ENCODE measurements around the gene DGKD.
A peak's percentile ranks its signal among the peaks of the same experiment; 100 is the strongest.

DGKD gene

DNA sequence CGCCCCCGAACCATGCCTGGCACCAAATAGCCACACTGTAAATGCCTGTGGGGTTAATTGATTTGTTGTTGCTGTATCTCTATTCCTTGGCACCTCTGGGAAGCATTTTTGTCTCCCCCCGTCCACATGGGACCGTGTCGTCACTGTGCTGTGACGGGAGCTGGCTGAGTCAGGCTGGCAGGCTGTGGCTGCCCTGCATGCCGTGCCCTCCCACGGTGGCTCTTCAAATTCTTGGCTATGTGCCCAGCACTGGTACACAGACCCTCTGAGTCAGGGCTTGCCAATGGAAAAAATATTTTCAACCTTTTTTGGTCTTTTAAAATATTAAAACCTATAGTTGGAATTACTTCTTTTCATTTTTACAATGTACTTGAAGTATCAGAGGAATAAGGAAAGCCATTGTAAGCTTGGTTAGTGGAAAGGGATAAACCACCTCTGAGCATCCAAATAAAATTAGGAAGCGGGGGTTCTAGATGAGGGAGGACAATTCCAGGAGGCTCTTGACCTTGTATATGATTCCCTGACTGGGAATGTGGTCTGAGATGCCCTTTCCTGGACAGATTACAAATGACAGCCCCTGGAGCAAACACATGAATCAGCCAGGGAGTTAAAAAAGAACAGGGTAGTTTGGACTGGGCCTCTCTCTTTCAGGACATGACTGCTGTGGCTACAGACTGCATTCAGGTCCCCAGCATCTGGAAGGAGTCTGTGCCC, 59.4 kb downstream of the DGKD start:
- H3K4me3 ChIP-seq (ENCODE audit: low read length) = no peak overlapping the region
- no peak for TF ChIP-seq ZNF274 (IDR thresholded peaks at IDR 0.05; ENCODE audit: low read depth, low read length)

DNA sequence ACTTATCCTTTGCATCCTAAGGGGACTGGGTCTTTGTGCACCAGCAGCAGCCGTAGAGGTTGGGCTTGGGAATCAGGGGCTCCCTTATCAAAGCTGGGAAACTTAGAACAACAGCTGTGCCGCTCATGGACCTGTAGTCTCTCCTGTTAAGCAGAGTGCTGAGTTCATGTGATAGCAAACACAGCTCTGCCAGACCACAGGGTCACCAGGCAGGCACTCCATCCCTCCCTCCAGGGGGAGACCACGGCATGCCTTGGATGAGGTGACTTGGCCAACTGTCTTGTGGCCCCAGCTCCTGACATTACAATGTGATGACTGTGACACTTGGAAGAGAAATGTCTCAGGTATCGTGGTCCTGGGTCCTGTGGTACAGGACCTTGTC, 60.0 kb downstream of the DGKD start:
- H3K4me3 ChIP-seq (ENCODE audit: low read length) = no peak overlapping the region
- no peak for TF ChIP-seq ZNF274 (IDR thresholded peaks at IDR 0.05; ENCODE audit: low read depth, low read length)

DNA sequence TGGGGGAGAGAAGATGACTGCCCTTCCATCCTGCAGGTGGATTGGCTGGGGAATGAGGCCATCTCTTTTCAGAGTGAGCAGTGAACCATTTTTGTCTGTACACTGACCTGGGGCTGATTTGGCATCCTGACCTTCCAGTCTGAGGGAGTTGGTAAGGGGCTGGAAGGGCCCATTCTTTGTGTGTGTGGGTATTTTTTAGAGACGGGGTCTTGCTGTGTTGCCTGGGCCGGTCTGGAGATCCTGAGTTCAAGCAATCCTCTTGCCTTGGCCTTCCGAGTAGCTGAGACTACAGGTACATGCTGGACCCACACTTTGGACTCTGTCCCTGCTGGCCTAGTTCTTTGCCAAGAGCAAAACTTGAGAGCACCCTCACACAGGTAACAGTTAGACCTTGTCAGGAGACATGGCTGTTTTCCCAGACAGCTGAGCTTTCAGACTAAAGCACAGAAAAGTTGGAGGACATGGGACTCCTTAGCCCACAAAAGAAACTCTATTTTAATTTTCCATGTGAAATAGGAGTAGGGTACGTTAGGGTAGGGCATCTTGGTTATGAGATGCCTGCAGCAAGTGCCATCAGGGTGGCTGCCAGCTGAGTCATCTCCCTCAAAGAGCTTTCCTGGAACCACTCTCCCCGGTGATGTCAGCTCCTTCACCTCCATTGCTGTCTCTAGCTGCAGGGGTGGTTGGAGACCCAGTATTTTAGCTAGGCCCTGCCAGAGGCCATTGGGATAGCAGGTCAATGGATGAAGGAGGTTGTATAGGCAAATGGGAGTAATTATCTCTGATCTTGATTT, 60.7 kb downstream of the DGKD start:
- no peak for TF ChIP-seq ZNF274 (IDR thresholded peaks at IDR 0.05; ENCODE audit: low read depth, low read length)

DNA sequence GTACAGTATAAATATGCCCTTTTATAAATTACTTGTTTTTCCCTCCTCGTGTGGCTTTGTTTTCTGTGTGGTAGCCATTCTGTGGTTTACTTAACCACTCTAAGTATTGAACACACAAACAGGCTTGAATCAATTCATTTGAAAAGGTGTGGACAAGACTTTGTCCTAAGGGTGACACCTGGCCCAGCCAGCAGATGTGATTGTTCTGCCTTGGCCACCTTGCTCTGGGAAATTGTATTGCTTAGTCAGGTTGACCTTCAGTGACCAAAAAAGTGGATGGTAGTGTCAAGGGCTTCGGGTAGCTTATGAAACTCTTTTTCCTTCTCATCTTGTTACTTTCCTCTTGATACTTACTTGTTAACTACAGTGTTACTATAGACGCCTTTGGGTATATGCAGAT, 61.9 kb downstream of the DGKD start:
- H3K4me3 ChIP-seq (ENCODE audit: low read length) = no peak overlapping the region
- TF ChIP-seq ZNF274 (IDR thresholded peaks at IDR 0.05; ENCODE audit: low read depth, low read length) = no peak

More for the DNA sequence above, 60.7 kb downstream of the DGKD start:
- H3K4me3 ChIP-seq (ENCODE audit: low read length) = no peak overlapping the region

DNA sequence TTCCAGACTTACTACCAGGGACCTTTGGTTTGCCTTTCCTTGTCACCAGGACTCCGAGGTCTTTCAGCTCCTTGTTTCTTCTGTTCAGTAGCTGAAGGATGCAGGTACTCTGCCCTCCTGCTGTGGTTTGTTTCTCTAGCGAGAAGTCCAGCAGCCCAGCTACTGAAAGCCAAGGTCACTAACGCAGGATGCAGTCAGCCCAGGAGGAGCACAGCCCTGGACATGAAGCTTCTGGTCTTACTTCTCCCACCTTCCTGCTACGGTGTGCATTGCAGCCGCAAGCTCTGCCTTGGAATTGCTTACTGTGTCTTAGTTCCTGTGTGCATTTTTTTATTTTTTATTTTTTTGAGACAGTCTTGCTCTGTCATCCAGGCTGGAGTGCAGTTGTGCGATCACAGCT, 62.4 kb downstream of the DGKD start:
- no peak overlapping the region for H3K4me3 ChIP-seq (ENCODE audit: low read length)
- TF ChIP-seq ZNF274 (IDR thresholded peaks at IDR 0.05; ENCODE audit: low read depth, low read length) = no peak

DNA sequence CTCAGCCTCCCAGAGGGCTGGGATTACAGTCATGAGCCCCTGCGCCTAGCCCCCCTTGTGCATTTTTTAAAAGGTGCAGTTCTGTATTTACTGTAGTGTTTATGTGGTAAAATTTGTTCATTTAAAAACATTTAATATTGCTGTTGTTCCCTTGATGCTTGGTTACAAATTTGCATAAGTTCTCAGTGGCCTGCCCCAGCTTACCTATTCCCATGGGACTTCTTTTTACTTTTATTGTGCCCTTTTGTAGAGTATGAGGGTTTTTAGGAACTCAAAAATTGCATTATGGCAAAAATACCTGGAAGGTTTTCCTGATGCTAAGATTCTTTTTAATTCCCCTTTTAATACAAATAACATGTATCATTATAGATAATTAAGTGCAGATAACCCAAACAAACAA, 63.0 kb downstream of the DGKD start:
- TF ChIP-seq ZNF274 (IDR thresholded peaks at IDR 0.05; ENCODE audit: low read depth, low read length) = no peak

DNA sequence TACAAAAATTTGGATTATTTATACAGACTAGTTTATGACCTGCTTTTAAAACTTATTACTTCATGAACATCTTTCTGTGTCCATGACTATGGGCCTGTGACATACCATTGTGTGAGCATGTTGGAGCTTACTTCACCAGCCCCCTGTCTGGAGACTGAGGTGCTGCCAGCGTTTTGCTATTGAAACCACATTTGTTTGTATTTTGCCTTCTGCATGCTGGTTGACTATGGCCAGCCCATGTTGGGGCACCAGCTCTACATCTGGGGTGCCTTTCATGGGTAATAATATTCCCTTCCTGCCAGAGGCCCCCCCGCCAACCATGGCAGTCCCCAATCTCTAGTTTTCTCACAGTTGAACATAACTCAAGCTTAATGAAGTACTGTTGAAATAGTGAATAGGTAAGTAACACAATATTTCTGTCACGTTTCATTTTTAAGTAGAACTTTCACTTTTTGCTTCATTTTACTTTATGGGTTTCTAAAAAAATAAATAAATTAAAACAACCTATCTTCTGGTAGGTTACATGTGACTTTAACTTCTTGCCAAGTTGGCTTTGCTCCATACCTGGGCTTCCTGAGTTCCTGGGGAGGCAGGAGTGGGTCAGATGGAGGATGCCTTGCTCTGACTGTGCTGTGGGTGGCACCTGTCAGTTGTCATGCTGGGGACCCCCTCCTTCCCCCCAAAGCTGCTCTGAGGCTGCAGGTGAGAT, 63.9 kb downstream of the DGKD start:
- no peak for TF ChIP-seq ZNF274 (IDR thresholded peaks at IDR 0.05; ENCODE audit: low read depth, low read length)
- peak overlapping the region; percentile 50; the same call in 1 of the 2 replicates for H3K4me3 ChIP-seq (ENCODE audit: low read length)

More for the DNA sequence above, 63.0 kb downstream of the DGKD start:
- no peak overlapping the region for H3K4me3 ChIP-seq (ENCODE audit: low read length)

DNA sequence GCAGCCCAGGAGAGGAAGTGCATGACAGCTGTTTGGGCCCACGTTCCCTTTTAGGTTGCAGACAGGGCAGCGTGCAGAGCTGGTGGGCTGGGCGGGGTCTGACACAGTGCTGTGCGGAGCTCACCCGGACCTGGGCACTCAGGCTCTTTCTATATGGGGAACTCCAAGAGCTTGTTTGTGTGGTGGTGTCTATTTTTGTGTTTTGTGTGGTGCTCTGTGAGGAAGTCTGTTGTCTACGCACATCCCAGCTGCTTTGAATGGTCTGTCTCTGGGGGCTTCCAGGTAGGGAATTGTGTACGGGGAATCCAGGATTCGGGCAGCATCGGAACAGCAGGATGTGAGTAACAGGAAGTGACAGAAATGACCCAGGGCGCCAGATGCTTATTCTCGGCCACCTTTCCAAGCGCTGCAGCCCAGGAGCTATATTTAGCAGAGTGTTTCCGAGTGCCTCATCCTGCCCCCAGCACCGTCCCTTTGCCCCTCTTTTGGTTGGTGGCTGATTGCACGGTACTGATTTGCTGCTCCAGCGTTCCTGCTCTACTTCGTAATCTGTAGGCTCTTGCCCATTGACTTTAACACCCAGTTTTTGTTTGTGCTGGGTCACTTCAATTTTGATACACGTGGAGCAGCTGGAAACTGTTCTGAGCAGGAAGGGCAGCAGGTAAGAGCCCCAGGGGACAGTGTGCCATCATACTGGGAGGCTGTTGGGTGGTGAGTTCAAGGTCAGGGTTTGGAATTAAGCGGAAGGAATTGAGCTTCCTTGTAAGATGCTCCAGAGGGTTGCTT, 64.7 kb downstream of the DGKD start:
- peak overlapping the region; percentile 50; the same call in 1 of the 2 replicates for H3K4me3 ChIP-seq (ENCODE audit: low read length)
- TF ChIP-seq ZNF274 (IDR thresholded peaks at IDR 0.05; ENCODE audit: low read depth, low read length) = no peak

DNA sequence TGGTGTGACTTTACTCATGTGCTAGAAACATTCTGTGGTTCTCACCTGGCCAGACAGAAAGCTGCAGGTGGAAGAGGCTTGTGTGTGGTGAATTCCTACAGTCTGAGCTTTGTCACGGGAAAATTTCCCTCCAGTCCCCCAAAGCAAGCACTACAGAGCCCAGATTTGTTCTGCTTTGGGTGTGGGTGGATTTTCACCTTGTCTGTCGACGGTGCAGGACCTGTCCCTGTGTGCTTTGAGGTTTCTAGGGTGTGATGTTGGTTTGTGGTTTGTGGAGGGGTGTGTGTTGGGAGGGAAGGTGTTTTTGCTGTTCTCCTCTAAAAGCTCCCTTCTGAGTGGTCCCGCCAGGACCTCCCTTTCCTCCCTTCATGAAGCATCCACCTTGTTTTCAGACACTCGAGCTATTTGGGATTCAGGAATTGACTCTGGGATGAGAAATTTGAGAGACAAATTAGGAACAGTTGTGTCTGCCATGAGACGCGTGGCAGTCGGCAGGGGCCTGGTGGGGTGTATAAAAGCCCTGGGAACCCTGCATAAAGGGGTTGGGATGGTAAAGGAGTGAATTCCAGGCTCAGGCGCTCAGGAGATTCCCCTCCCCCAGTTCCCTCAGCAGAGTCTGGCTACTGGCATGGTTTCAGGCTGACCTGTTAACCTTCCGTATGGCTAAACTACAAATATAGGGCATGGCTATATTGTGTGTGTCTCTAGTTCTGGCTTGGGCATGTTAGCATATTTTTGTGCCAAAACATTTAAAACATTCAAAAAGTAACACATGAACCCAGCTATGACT, 65.5 kb downstream of the DGKD start:
- peak overlapping the region; percentile 50; the same call in 1 of the 2 replicates for H3K4me3 ChIP-seq (ENCODE audit: low read length)
- no peak for TF ChIP-seq ZNF274 (IDR thresholded peaks at IDR 0.05; ENCODE audit: low read depth, low read length)

DNA sequence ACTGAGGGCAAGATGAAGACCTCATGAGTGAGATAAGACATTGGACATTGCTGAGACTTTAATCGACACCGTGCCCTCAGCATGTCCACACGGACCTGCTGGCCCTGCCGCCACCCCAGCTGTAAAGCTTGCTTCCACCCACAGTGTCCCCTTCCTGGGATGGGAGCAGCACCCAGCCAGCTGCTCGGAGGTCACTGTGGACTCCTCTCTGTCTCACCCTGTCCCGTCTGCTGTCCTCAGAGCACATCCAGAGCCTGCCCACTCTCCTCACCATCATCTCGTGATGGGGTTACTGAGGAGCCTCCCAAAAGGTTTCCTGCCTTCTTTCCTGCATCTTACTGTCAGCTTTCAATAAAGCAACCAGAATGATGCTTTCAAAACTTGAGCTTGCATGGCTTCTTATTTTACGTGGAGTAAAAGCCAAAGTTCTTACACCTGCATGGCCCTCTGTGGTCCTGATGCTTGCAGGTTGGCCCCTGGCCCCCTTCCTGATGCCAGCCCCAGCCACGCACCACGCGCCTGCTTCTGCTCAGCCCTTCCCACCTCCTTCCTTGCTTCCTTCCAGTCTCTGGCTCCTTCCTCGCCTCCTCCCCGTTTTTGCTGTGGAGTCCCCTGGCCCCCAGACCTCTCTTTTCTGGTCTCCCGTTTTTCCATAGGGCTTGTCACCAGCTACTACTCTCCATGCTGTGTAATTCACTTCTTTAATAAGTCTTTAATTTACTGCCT, 67.0 kb downstream of the DGKD start:
- TF ChIP-seq ZNF274 (IDR thresholded peaks at IDR 0.05; ENCODE audit: low read depth, low read length) = no peak
- H3K4me3 ChIP-seq (ENCODE audit: low read length) = no peak overlapping the region

DNA sequence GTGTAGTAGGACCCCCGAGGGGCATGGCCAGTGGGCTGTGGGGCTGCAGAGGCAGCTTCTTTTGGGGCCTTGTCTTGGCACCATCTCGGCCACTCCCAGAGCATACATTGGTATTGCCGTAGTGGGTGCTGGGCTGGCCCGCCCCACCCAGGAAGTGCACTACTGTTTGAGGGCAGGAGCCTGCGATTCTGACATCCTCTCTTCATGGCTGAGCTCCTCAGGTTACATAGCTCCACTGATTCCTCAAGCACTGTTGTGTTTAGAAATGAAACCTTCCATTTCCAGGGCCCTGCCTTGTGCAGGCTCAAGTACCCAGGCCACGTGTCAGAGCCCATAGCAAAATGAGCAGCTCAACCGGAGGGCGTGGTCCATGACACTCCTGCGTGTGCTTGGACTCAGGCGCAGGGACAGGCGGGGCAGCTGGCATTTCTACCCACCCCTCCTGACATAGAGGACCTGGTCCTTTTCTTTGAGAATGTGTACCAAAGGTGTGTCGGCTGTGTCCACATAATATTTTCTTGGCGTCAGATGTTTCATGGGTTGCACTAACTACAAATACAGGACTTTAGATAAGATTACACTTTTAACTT, 67.9 kb downstream of the DGKD start:
- no peak overlapping the region; the same call in 1 of the 2 replicates for H3K4me3 ChIP-seq (ENCODE audit: low read length)
- TF ChIP-seq ZNF274 (IDR thresholded peaks at IDR 0.05; ENCODE audit: low read depth, low read length) = no peak

Measured in GM08714 (cell line).